K562 (cell line): ENCODE data around the gene SPOCD1. TPM values are rescaled to one million over a fixed set of nuclear protein-coding genes. Genes with fewer than 3 reads are reported as not detected.
A peak's percentile ranks its signal among the peaks of the same experiment; 100 is the strongest.

ENCODE experiments used
- ARHGAP35 ChIP-seq: fragments of 450-650 bp; IDR thresholded peaks from 2 replicates; pipeline ENCODE4 v1.6.1; 2018; ENCODE audit not compliant: partially characterized antibody
- BACH1 ChIP-seq: fragments of 200-800 bp; sonication (Bioruptor generic); IDR thresholded peaks from 2 replicates; pipeline ENCODE4 v1.6.1; 2016; ENCODE audit warnings: missing genetic modification characterization, missing compliant biosample characterization
- HNRNPLL ChIP-seq: fragments of 200-400 bp; formaldehyde crosslinking; IDR thresholded peaks from 2 replicates; pipeline ENCODE4 v1.6.1; 2017; ENCODE audit warnings: low read length, low read depth, mild to moderate bottlenecking; ENCODE audit not compliant: poor library complexity, severe bottlenecking
- MTA3 ChIP-seq: fragments of 450-650 bp; formaldehyde crosslinking; IDR thresholded peaks from 2 replicates; pipeline ENCODE4 v1.6.1; 2017; ENCODE audit warnings: mild to moderate bottlenecking, borderline replicate concordance
- PHB2 ChIP-seq: fragments of 450-650 bp; IDR thresholded peaks from 2 replicates; pipeline ENCODE4 v1.6.1; 2017; ENCODE audit warnings: low read depth
- PHTF2 ChIP-seq: fragments of 250-450 bp; sonication (Bioruptor Pico); IDR thresholded peaks from 2 replicates; pipeline ENCODE4 v1.5.0; 2021; ENCODE audit warnings: mild to moderate bottlenecking
- YY1 ChIP-seq, 3 experiments: IDR thresholded peaks; 2 replicates each; pipeline ENCODE4 v1.6.1; 2011; ENCODE audit warnings: low read length in 2 of 3, mild to moderate bottlenecking in 2 of 3, moderate library complexity in 2 of 3, borderline replicate concordance in 1 of 3, control low read depth in 1 of 3, low read depth in 1 of 3; ENCODE audit not compliant: insufficient read depth in 3 of 3, insufficient replicate concordance in 2 of 3, control insufficient read depth in 1 of 3, insufficient read length in 1 of 3; ENCODE audit errors: extremely low read depth in 1 of 3
- ZNF57 ChIP-seq: fragments of 450-650 bp; formaldehyde crosslinking; IDR thresholded peaks from 2 replicates; pipeline ENCODE4 v1.4.0; 2020; ENCODE audit warnings: mild to moderate bottlenecking, moderate library complexity
- ZNF707 ChIP-seq: fragments of 250-450 bp; sonication (Bioruptor Pico); conservative IDR thresholded peaks from 2 replicates; pipeline ENCODE4 v1.8.0; 2022; ENCODE audit warnings: inconsistent platforms, mild to moderate bottlenecking, moderate library complexity
- polyA plus RNA-seq, 8 experiments: library from polyadenylated mRNA; depleted of rRNA in 4 of 8; stranded (reverse) in 5 of 8; unstranded in 3 of 8; fragments of >200 nt; fragmentation: Nextera tagmentation in 2 of 8; fragmentation: Illumina TruSeq in 1 of 8; extraction: Ambion mirVana in 2 of 8; extraction: Trizol in 1 of 8; gene quantifications; 2 replicates each; pipeline versions ENCODE4 v1.2.1 to v1.2.3, GENCODE V29; 2011 to 2014; ENCODE audit warnings: inconsistent platforms in 1 of 8, missing spikeins in 1 of 8
- total RNA-seq, 7 experiments: library from RNA; depleted of rRNA in 6 of 7; stranded (reverse); fragments of >200 nt in 6 of 7; fragmentation: Illumina TruSeq in 2 of 7; extraction: Trizol in 2 of 7; gene quantifications; 2 replicates each; pipeline versions ENCODE4 v1.2.1 to v1.2.3, GENCODE V29; 2011 to 2021; ENCODE audit warnings: low replicate concordance in 1 of 7
- TF ChIP-seq, protein P1 (sequence below): sonication (generic); formaldehyde crosslinking; IDR thresholded peaks from 2 replicates; pipeline ENCODE4 v1.8.0; 2023; ENCODE audit warnings: mild to moderate bottlenecking, missing genetic modification reagents
- TF ChIP-seq, protein P2 (sequence below), 2 experiments: fragments of 450-650 bp; IDR thresholded peaks; 2 replicates each; pipeline ENCODE4 v1.6.1; 2016; ENCODE audit warnings: mild to moderate bottlenecking in 2 of 2, borderline replicate concordance in 1 of 2, low read depth in 1 of 2, moderate library complexity in 1 of 2
- TF ChIP-seq, protein P3 (sequence below): fragments of 250-450 bp; sonication (Bioruptor Pico); IDR thresholded peaks from 2 replicates; pipeline ENCODE4 v1.5.0; 2022; ENCODE audit warnings: mild to moderate bottlenecking

Gene SPOCD1
- total and polyA plus RNA-seq, 9 of the 15 experiments (the other 6 are each of a cell fraction or from before 2014, with no cell fraction given): 0.03 to 0.71 (median 0.26) TPM; not detected in 1

GRCh38 chr1:31789259-31790065 is 26.4 kb downstream of the SPOCD1 start (continued):
- TF ChIP-seq, protein P1, sequence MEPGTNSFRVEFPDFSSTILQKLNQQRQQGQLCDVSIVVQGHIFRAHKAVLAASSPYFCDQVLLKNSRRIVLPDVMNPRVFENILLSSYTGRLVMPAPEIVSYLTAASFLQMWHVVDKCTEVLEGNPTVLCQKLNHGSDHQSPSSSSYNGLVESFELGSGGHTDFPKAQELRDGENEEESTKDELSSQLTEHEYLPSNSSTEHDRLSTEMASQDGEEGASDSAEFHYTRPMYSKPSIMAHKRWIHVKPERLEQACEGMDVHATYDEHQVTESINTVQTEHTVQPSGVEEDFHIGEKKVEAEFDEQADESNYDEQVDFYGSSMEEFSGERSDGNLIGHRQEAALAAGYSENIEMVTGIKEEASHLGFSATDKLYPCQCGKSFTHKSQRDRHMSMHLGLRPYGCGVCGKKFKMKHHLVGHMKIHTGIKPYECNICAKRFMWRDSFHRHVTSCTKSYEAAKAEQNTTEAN (CRISPR knock-in tag): peak; percentile 69; the same call in 1 of the 2 replicates
- TF ChIP-seq, protein P2, sequence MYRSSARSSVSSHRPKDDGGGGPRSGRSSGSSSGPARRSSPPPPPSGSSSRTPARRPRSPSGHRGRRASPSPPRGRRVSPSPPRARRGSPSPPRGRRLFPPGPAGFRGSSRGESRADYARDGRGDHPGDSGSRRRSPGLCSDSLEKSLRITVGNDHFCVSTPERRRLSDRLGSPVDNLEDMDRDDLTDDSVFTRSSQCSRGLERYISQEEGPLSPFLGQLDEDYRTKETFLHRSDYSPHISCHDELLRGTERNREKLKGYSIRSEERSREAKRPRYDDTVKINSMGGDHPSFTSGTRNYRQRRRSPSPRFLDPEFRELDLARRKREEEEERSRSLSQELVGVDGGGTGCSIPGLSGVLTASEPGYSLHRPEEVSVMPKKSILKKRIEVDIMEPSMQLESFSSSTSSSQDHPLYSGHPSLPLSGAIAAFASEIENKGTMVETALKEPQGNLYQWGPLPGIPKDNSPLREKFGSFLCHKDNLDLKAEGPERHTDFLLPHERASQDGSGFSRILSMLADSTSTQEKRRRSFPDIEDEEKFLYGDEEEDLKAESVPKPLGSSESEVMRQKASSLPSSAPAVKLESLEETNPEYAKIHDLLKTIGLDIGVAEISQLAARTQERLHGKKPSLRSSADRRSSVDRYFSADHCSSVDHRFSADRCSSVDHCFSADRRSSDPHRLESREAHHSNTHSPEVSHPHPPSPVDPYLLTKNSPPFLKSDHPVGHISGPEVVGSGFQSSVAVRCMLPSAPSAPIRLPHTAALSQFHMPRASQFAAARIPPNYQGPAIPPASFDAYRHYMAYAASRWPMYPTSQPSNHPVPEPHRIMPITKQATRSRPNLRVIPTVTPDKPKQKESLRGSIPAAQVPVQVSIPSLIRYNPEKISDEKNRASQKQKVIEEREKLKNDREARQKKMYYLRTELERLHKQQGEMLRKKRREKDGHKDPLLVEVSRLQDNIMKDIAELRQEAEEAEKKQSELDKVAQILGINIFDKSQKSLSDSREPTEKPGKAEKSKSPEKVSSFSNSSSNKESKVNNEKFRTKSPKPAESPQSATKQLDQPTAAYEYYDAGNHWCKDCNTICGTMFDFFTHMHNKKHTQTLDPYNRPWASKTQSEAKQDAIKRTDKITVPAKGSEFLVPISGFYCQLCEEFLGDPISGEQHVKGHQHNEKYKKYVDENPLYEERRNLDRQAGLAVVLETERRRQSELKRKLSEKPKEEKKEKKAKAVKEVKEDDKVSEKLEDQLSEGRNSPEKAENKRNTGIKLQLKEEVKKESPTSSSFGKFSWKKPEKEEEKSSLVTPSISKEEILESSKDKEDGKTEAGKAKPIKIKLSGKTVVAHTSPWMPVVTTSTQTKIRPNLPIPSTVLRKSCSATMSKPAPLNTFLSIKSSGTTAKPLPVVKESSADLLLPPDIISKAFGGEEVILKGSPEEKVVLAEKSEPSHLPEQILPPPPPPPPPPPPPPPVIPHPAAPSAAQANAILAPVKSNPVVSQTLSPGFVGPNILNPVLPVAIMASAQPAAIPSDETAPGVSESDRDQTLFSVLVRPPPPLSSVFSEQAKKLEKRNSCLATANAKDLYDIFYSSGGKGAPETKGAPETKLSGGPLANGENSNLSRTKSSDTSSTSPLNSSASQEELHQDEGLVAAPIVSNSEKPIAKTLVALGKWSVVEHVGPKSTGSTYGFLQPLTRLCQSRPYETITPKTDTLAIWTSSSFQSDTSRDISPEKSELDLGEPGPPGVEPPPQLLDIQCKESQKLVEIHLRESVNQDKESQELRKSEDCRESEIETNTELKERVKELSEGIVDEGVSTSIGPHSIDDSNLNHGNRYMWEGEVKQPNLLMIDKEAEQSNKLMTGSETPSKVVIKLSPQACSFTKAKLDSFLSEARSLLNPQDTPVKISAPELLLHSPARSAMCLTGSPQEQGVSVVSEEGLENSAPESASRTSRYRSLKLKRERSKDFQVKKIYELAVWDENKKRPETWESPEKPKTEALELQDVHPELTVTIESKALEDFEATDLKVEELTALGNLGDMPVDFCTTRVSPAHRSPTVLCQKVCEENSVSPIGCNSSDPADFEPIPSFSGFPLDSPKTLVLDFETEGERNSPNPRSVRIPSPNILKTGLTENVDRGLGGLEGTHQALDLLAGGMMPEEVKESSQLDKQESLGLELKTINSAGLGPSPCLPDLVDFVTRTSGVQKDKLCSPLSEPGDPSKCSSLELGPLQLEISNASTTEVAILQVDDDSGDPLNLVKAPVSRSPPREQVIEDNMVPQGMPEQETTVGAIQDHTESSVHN (IDR thresholded peaks at IDR 0.05; ENCODE audit: borderline replicate concordance in 1 of 2, low read depth in 1 of 2): no peak
- no peak for TF ChIP-seq BACH1
- peak in 2 of 3 experiments; percentile 46 to 63 for TF ChIP-seq YY1 (IDR thresholded peaks at IDR 0.05; ENCODE audit: borderline replicate concordance in 1 of 3, control insufficient read depth in 1 of 3, extremely low read depth in 1 of 3, insufficient read depth in 3 of 3, insufficient read length in 1 of 3, insufficient replicate concordance in 2 of 3, low read depth in 1 of 3, low read length in 2 of 3)
- no peak for TF ChIP-seq PHB2
- TF ChIP-seq MTA3: no peak
- TF ChIP-seq ARHGAP35: no peak
- TF ChIP-seq ZNF57 (CRISPR knock-in tag): no peak
- TF ChIP-seq PHTF2 (CRISPR knock-in tag): no peak
- TF ChIP-seq HNRNPLL: peak; percentile 35
- TF ChIP-seq, protein P3, sequence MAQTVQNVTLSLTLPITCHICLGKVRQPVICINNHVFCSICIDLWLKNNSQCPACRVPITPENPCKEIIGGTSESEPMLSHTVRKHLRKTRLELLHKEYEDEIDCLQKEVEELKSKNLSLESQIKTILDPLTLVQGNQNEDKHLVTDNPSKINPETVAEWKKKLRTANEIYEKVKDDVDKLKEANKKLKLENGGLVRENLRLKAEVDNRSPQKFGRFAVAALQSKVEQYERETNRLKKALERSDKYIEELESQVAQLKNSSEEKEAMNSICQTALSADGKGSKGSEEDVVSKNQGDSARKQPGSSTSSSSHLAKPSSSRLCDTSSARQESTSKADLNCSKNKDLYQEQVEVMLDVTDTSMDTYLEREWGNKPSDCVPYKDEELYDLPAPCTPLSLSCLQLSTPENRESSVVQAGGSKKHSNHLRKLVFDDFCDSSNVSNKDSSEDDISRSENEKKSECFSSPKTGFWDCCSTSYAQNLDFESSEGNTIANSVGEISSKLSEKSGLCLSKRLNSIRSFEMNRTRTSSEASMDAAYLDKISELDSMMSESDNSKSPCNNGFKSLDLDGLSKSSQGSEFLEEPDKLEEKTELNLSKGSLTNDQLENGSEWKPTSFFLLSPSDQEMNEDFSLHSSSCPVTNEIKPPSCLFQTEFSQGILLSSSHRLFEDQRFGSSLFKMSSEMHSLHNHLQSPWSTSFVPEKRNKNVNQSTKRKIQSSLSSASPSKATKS: no peak
- TF ChIP-seq ZNF707 (CRISPR knock-in tag): no peak
